Endothelial cell of umbilical vein (primary cell): Measurements from ENCODE around the gene RBM38. TPM values are rescaled to one million over a fixed set of nuclear protein-coding genes. Genes with fewer than 3 reads are reported as not detected.

Source experiments
- BruUV-seq: library from RNA; stranded (reverse); fragments of 400-500 nt; replicated peaks from 2 replicates; lab custom pipeline; 2021; lab: Mats Ljungman, UMichigan
- CTCF ChIA-PET: fragments of 300-600, 350-600 bp; sonication (Branson Sonifier 250); formaldehyde crosslinking; loops from one replicate; lab custom pipeline; 2021; ENCODE audit warnings: antibody characterized with exemption, inconsistent platforms; lab: Charles Lee
- POLR2A ChIA-PET: fragments of 300-600, 350-600 bp; sonication (Branson Sonifier 250); formaldehyde crosslinking; loops from one replicate; lab custom pipeline; 2021; ENCODE audit warnings: antibody characterized with exemption, inconsistent platforms; lab: Charles Lee
- DNase-seq: peaks from one replicate; pipeline ENCODE4 v3.0.0-alpha.2; 2011; ENCODE audit warnings: low read depth, low spot score
- FAIRE-seq: peaks from 2 replicates; lab custom pipeline; 2011; peaks lifted over from hg19 to GRCh38; lab: Jason Lieb, UNC
- H2AFZ ChIP-seq: 2 replicates; pipeline ENCODE4 v1.6.0; 2012; ENCODE audit warnings: low read depth, low read length, control low read depth, inconsistent platforms
- H3K27ac ChIP-seq: 2 replicates; pipeline ENCODE4 v1.5.1; 2011; ENCODE audit warnings: low read depth, mild to moderate bottlenecking, control low read depth, low read length, moderate library complexity; ENCODE audit not compliant: insufficient read depth
- H3K27me3 ChIP-seq, 2 experiments: 2 replicates each; pipeline versions ENCODE4 v1.6.0 to v1.6.1; 2011; ENCODE audit warnings: low read length in 2 of 2, mixed read lengths in 1 of 2; ENCODE audit not compliant: control insufficient read depth in 2 of 2, insufficient read depth in 2 of 2
- H3K36me3 ChIP-seq, 2 experiments: 2 replicates in 1 of 2; 3 replicates in 1 of 2; pipeline ENCODE4 v1.5.1; 2011; ENCODE audit warnings: low read length in 2 of 2, mild to moderate bottlenecking in 1 of 2, moderate library complexity in 1 of 2; ENCODE audit not compliant: control insufficient read depth in 2 of 2, insufficient read depth in 2 of 2; ENCODE audit errors: extremely low read depth in 1 of 2
- H3K4me1 ChIP-seq: 3 replicates; pipeline ENCODE4 v1.5.1; 2011; ENCODE audit warnings: mild to moderate bottlenecking, low read length; ENCODE audit not compliant: control insufficient read depth, insufficient read depth; ENCODE audit errors: extremely low read depth
- H3K4me2 ChIP-seq: 2 replicates; pipeline ENCODE4 v1.6.1; 2011; ENCODE audit warnings: low read length, control low read depth, mixed read lengths; ENCODE audit not compliant: insufficient read depth
- H3K4me3 ChIP-seq, 3 experiments: fragments of 200-600 bp in 1 of 3; sonication (generic), shearing (Covaris generic) in 1 of 3; replicated peaks in 1 of 3; 2 replicates each; pipeline ENCODE4 v1.5.1; 2011 to 2016; ENCODE audit warnings: control low read depth in 3 of 3, low read length in 3 of 3, mild to moderate bottlenecking in 2 of 3, inconsistent platforms in 1 of 3, low read depth in 1 of 3, moderate library complexity in 1 of 3; ENCODE audit not compliant: insufficient read depth in 1 of 3
- H3K79me2 ChIP-seq: 2 replicates; pipeline ENCODE4 v1.6.0; 2012; ENCODE audit warnings: low read length, inconsistent platforms; ENCODE audit not compliant: control insufficient read depth, insufficient read depth
- H3K9ac ChIP-seq: replicated peaks from 2 replicates; pipeline ENCODE3; 2011; ENCODE audit warnings: low read length, control low read depth; ENCODE audit not compliant: insufficient read depth; ENCODE audit errors: extremely low read depth
- H3K9me1 ChIP-seq: replicated peaks from 3 replicates; pipeline ENCODE4 v1.6.0; 2011; ENCODE audit warnings: mild to moderate bottlenecking, low read length; ENCODE audit not compliant: control insufficient read depth, insufficient read depth; ENCODE audit errors: extremely low read depth
- H3K9me3 ChIP-seq: replicated peaks from 2 replicates; pipeline ENCODE4 v1.5.1; 2012; ENCODE audit warnings: low read length, inconsistent platforms; ENCODE audit not compliant: control insufficient read depth, insufficient read depth
- H4K20me1 ChIP-seq: replicated peaks from 2 replicates; pipeline ENCODE3; 2011; ENCODE audit warnings: mild to moderate bottlenecking, low read length; ENCODE audit not compliant: control insufficient read depth, insufficient read depth; ENCODE audit errors: extremely low read depth
- CTCF ChIP-seq, 2 donors: IDR thresholded peaks; 1 replicate in 1 of 2; 2 replicates in 1 of 2; pipeline ENCODE4 v1.5.1; 2011; ENCODE audit warnings: low read length in 2 of 2, mild to moderate bottlenecking in 2 of 2, moderate library complexity in 2 of 2, control low read depth in 1 of 2, inconsistent platforms in 1 of 2, low read depth in 1 of 2; ENCODE audit not compliant: insufficient read depth in 1 of 2; ENCODE audit errors: extremely low read depth in 1 of 2
- EZH2 ChIP-seq: IDR thresholded peaks from 2 replicates; pipeline ENCODE4 v1.6.1; 2012; ENCODE audit warnings: borderline replicate concordance, low read depth, mild to moderate bottlenecking, moderate library complexity, low read length, inconsistent platforms; ENCODE audit not compliant: severe bottlenecking
- FOS ChIP-seq: IDR thresholded peaks from 2 replicates; pipeline ENCODE4 v1.6.1; 2011; ENCODE audit warnings: mild to moderate bottlenecking, low read length, moderate library complexity, borderline replicate concordance; ENCODE audit not compliant: insufficient read depth
- GATA2 ChIP-seq: IDR thresholded peaks from 2 replicates; pipeline ENCODE4 v1.7.0; 2011; ENCODE audit warnings: low read depth, mild to moderate bottlenecking, moderate library complexity, mixed read lengths, low read length; ENCODE audit not compliant: insufficient read length, insufficient read depth
- JUN ChIP-seq: IDR thresholded peaks from 2 replicates; pipeline ENCODE4 v1.6.1; 2011; ENCODE audit warnings: borderline replicate concordance, low read depth; ENCODE audit not compliant: insufficient read length, insufficient read depth
- MAX ChIP-seq: IDR thresholded peaks from 2 replicates; pipeline ENCODE4 v1.6.1; 2011; ENCODE audit not compliant: insufficient read depth, insufficient read length
- MYC ChIP-seq: IDR thresholded peaks from one replicate; pipeline ENCODE4 v1.6.1; 2011; ENCODE audit warnings: mild to moderate bottlenecking, low read depth, low read length
- POLR2A ChIP-seq: IDR thresholded peaks from 2 replicates; pipeline ENCODE4 v1.6.1; 2012; ENCODE audit warnings: low read depth, mild to moderate bottlenecking, control low read depth, low read length
- POLR2AphosphoS5 ChIP-seq: IDR thresholded peaks from 2 replicates; pipeline ENCODE4 v1.6.1; 2012; ENCODE audit warnings: low read depth, mild to moderate bottlenecking, control low read depth, low read length, moderate library complexity; ENCODE audit not compliant: insufficient read depth
- dilution Hi-C: fragments of 300-500 bp; cut with MboI; formaldehyde crosslinking; loops from one replicate; pipeline ENCODE4 v1.15.0; 2019; ENCODE audit warnings: low sequenced_read_pairs; ENCODE audit not compliant: extremely low pct_ligation_motif_present
- intact Hi-C: fragments of 100-400 bp; cut with micrococcal nuclease; formaldehyde crosslinking; loops from one replicate; pipeline ENCODE4 v1.10.0; 2022
- polyA plus RNA-seq, 4 experiments: library from polyadenylated mRNA; depleted of rRNA in 3 of 4; stranded (reverse) in 3 of 4; unstranded in 1 of 4; fragments of >200 nt; gene quantifications; 2 replicates each; pipeline versions ENCODE4 v1.2.1 to v1.2.3, GENCODE V29; 2011 to 2012; ENCODE audit warnings: missing spikeins in 1 of 4
- total RNA-seq: library from RNA; stranded (reverse); gene quantifications from 2 replicates; pipeline ENCODE4 v1.2.3, GENCODE V29; 2021

The RBM38 gene
- total and polyA plus RNA-seq, 2 donors (not counting 3 experiments of a cell fraction or from before 2014, with no cell fraction given), result 22.1 to 37.4 TPM

- no peak overlapping the region for H3K4me2 ChIP-seq
- TF ChIP-seq CTCF (IDR thresholded peaks at IDR 0.05; ENCODE audit: extremely low read depth in 1 of 2, insufficient read depth in 1 of 2, low read depth in 1 of 2, low read length in 2 of 2) (no peak), FOS (no peak), POLR2AphosphoS5 (no peak), MYC (no peak), POLR2A (no peak), GATA2 (no peak), MAX (no peak), EZH2 (no peak), JUN (no peak)
- no TSS peak for BruUV-seq
- FAIRE-seq (no peak), DNase-seq (no peak)
- H3K4me1 ChIP-seq, result no peaks in the 10 kb centered on the region
- ChIA-PET CTCF (interaction anchor here (1.8 kb wide), 1 partner anchor 65 kb away, joined by 4 read pairs; no protein-coding TSS in a partner anchor), POLR2A (no interaction called here)
- H4K20me1 ChIP-seq, result no peaks in the 10 kb centered on the region
- H3K9me1 ChIP-seq, result no peaks in the 10 kb centered on the region
- no peak overlapping the region for H2AFZ ChIP-seq
- H3K36me3 ChIP-seq, result no peaks in the 10 kb centered on the region
- H3K9ac ChIP-seq, result no peak overlapping the region
- no peak overlapping the region for H3K4me3 ChIP-seq
- H3K9me3 ChIP-seq, result no peaks in the 10 kb centered on the region
- peaks cover 4 to 8% of the 10 kb centered on the region in 2 experiments for H3K27me3 ChIP-seq
- intact Hi-C loops (no loop called here), dilution Hi-C loops (no loop called here)
- no peak overlapping the region for H3K27ac ChIP-seq
- H3K79me2 ChIP-seq, result no peaks in the 10 kb centered on the region
Measured at GRCh38 chr20:57439432-57439831, 48.2 kb downstream of the RBM38 start.
